Liver (tissue), 10 donors: ENCODE measurements around the gene HOXA7. TPM values are rescaled to one million over a fixed set of nuclear protein-coding genes. Genes with fewer than 3 reads are reported as not detected.

Experiments used
- DNase-seq: peaks from one replicate; pipeline ENCODE4 v3.0.0-alpha.2; 2017; ENCODE audit warnings: low spot score
- H3K27ac ChIP-seq, 2 donors: one replicate each; pipeline ENCODE4 v1.7.0; 2013; ENCODE audit warnings: inconsistent platforms in 2 of 2, low read length in 2 of 2, control low read depth in 1 of 2, low read depth in 1 of 2, mild to moderate bottlenecking in 1 of 2
- H3K27me3 ChIP-seq, 4 donors: one replicate each; pipeline versions ENCODE4 v1.6.1 to v1.7.0; 2013; ENCODE audit warnings: low read length in 3 of 4, inconsistent platforms in 1 of 4, mild to moderate bottlenecking in 1 of 4, moderate library complexity in 1 of 4; ENCODE audit not compliant: control insufficient read depth in 4 of 4, insufficient read depth in 4 of 4
- H3K36me3 ChIP-seq, 4 donors: one replicate each; pipeline versions ENCODE4 v1.6.1 to v1.7.0; 2013; ENCODE audit warnings: low read length in 3 of 4, mild to moderate bottlenecking in 3 of 4, low read depth in 1 of 4, moderate library complexity in 1 of 4; ENCODE audit not compliant: control insufficient read depth in 4 of 4, insufficient read depth in 3 of 4
- H3K4me1 ChIP-seq, 4 donors: one replicate each; pipeline versions ENCODE4 v1.6.1 to v1.7.0; 2013; ENCODE audit warnings: low read length in 3 of 4, mild to moderate bottlenecking in 3 of 4, moderate library complexity in 1 of 4; ENCODE audit not compliant: control insufficient read depth in 4 of 4, insufficient read depth in 4 of 4
- H3K4me3 ChIP-seq, 3 donors: one replicate each; pipeline versions ENCODE4 v1.6.1 to v1.7.0; 2013; ENCODE audit warnings: low read length in 3 of 3, control low read depth in 1 of 3, low read depth in 1 of 3, mild to moderate bottlenecking in 1 of 3
- H3K9ac ChIP-seq, 2 donors: one replicate each; pipeline ENCODE4 v1.7.0; 2013; ENCODE audit warnings: low read length in 2 of 2, mild to moderate bottlenecking in 2 of 2, moderate library complexity in 2 of 2, control low read depth in 1 of 2, low read depth in 1 of 2
- H3K9me3 ChIP-seq, 4 donors: one replicate each; pipeline versions ENCODE4 v1.6.1 to v1.7.0; 2013; ENCODE audit warnings: low read length in 3 of 4; ENCODE audit not compliant: control insufficient read depth in 4 of 4
- EGR1 ChIP-seq, 2 donors: IDR thresholded peaks; 2 replicates each; pipeline ENCODE4 v1.6.1; 2016 to 2018; ENCODE audit warnings: antibody characterized with exemption in 2 of 2, low read depth in 2 of 2
- GABPA ChIP-seq, 2 donors: IDR thresholded peaks in 1 of 2; conservative IDR thresholded peaks in 1 of 2; 2 replicates each; pipeline ENCODE4 v1.6.1; 2016; ENCODE audit warnings: antibody characterized with exemption in 2 of 2, mild to moderate bottlenecking in 1 of 2, moderate library complexity in 1 of 2
- HNF4A ChIP-seq, 2 donors: conservative IDR thresholded peaks; 2 replicates each; pipeline ENCODE4 v1.6.1; 2016; ENCODE audit warnings: antibody characterized with exemption in 2 of 2, mild to moderate bottlenecking in 2 of 2
- NR2F2 ChIP-seq: IDR thresholded peaks from 2 replicates; pipeline ENCODE4 v1.6.1; 2016; ENCODE audit warnings: antibody characterized with exemption
- REST ChIP-seq: IDR thresholded peaks from 2 replicates; pipeline ENCODE4 v1.6.1; 2016; ENCODE audit warnings: antibody characterized with exemption, mild to moderate bottlenecking
- WGBS: extraction: QIAGEN DNeasy Blood & Tissue Kit; methylation state at CpG from one replicate; pipeline ENCODE4 v1.1.7; 2013; 5-methylcytosine and 5-hydroxymethylcytosine counted together
- polyA plus RNA-seq, 2 donors: library from polyadenylated mRNA; stranded (reverse) in 1 of 2; unstranded in 1 of 2; fragments of 200-250 nt in 1 of 2; fragments of >200 nt in 1 of 2; fragmentation: Nextera tagmentation in 1 of 2; extraction: Ambion mirVana in 1 of 2; gene quantifications; one replicate each; pipeline versions ENCODE4 v1.2.1 to v1.2.3, GENCODE V29; 2013 to 2015
- small RNA-seq: library from RNA; depleted of rRNA; stranded (forward); fragments of <200 nt; gene quantifications from one replicate; pipeline ENCODE3, GENCODE V24; 2014
- total RNA-seq, 2 donors: library from RNA; depleted of rRNA; stranded (reverse); fragments of >200 nt; gene quantifications; one replicate each; pipeline ENCODE4 v1.2.3, GENCODE V29; 2014
- donor health status: healthy.
- donor health status: healthy.
- donor health status: healthy.
- donor health status: healthy.
- donor health status: healthy.

HOXA7 gene
- total and polyA plus RNA-seq, 4 donors, result under 0.01 to 0.05 TPM; not detected in 2

- H3K4me1 ChIP-seq, result peaks cover 0 to 7% (median 0%) of the 10 kb centered on the region in 4 donors
- H3K4me3 ChIP-seq, result no peak overlapping the region
- H3K9ac ChIP-seq, result no peak overlapping the region
- no peak for DNase-seq
- TF ChIP-seq REST (no peak), GABPA (IDR thresholded peaks at IDR 0.05 in 1 of 2, conservative IDR thresholded peaks at IDR 0.05 in 1 of 2) (no peak), HNF4A (conservative IDR thresholded peaks at IDR 0.05) (no peak), EGR1 (IDR thresholded peaks at IDR 0.05; ENCODE audit: low read depth in 2 of 2) (no peak), NR2F2 (no peak)
- peaks cover 0 to 21% (median 8%) of the 10 kb centered on the region in 4 donors for H3K27me3 ChIP-seq
- no peaks in the 10 kb centered on the region for H3K36me3 ChIP-seq
- H3K27ac ChIP-seq, result peak overlapping the region; percentile 41 to 48
- 25% methylated on average over 13 of the region's 13 CpGs for WGBS
- H3K9me3 ChIP-seq, result no peaks in the 10 kb centered on the region
These were observed 52.0 kb downstream of the HOXA7 start for GRCh38 chr7:27104341-27105058.

Small RNAs within 50 kb of the gene (small RNA-seq; reads per million reads assigned to genes)
- gene AC004080.5 (not detected), gene RF02140 (not detected), gene RF02141 (not detected)

Other genes starting within 250 kb of the HOXA7 start
- under 1 TPM; 0.08 to 0.28 TPM for gene HOXA1, start 60.7 kb downstream of the HOXA7 start, total RNA-seq
- gene HOXA1, start 60.7 kb downstream of the HOXA7 start, polyA plus RNA-seq, result under 1 TPM; 0.17 to 0.25 TPM
- under 1 TPM; 0.05 to 0.08 TPM for gene HOXA2, start 54.0 kb downstream of the HOXA7 start, total RNA-seq
- gene HOXA2, start 54.0 kb downstream of the HOXA7 start, polyA plus RNA-seq, result under 1 TPM; 0.08 to 0.13 TPM
- gene HOXA4, start 25.9 kb downstream of the HOXA7 start, total RNA-seq, result under 1 TPM; 0.17 to 0.28 TPM
- gene HOXA4, start 25.9 kb downstream of the HOXA7 start, polyA plus RNA-seq, result 1 to 10 TPM in 1 of 2 donors, under 1 TPM in 1; 0.32 to 1.1 TPM
- gene HOXA5, start 13.0 kb downstream of the HOXA7 start, total RNA-seq, result 1 to 10 TPM in 1 of 2 donors, under 1 TPM in 1; 0.42 to 2.1 TPM
- gene HOXA5, start 13.0 kb downstream of the HOXA7 start, polyA plus RNA-seq, result under 1 TPM; 0.40 to 0.90 TPM
- under 1 TPM in 1 of 2 donors, not detected in 1; 0.23 TPM for gene HOXA6, start 8.9 kb downstream of the HOXA7 start, total RNA-seq
- not detected for gene HOXA6, start 8.9 kb downstream of the HOXA7 start, polyA plus RNA-seq
- gene HOXA3, start 4.1 kb downstream of the HOXA7 start, total RNA-seq, result under 1 TPM; 0.17 to 0.28 TPM
- under 1 TPM; 0.11 to 0.23 TPM for gene HOXA3, start 4.1 kb downstream of the HOXA7 start, polyA plus RNA-seq
- gene HOXA9, start 8.9 kb upstream of the HOXA7 start, total RNA-seq, result under 1 TPM in 1 of 2 donors, not detected in 1; 0.70 TPM
- under 1 TPM in 1 of 2 donors, not detected in 1; 0.02 TPM for gene HOXA9, start 8.9 kb upstream of the HOXA7 start, polyA plus RNA-seq
- under 1 TPM; 0.08 to 0.70 TPM for gene HOXA10, start 17.6 kb upstream of the HOXA7 start, total RNA-seq
- under 1 TPM; 0.03 to 0.17 TPM for gene HOXA10, start 17.6 kb upstream of the HOXA7 start, polyA plus RNA-seq
- gene HOXA11, start 28.6 kb upstream of the HOXA7 start, total RNA-seq, result not detected
- not detected for gene HOXA11, start 28.6 kb upstream of the HOXA7 start, polyA plus RNA-seq
- gene HOXA13, start 43.4 kb upstream of the HOXA7 start, total RNA-seq, result not detected
- gene HOXA13, start 43.4 kb upstream of the HOXA7 start, polyA plus RNA-seq, result under 1 TPM in 1 of 2 donors, not detected in 1; 0.02 TPM
- gene EVX1, start 86.1 kb upstream of the HOXA7 start, total RNA-seq, result not detected
- not detected for gene EVX1, start 86.1 kb upstream of the HOXA7 start, polyA plus RNA-seq